ENCODE results near the gene FGFRL1.

Gene FGFRL1

GRCh38 chr4:1033840-1034551, 22.6 kb downstream of the FGFRL1 start:
- Histone ChIP-seq H3K36me3 (replicated peaks) (no peaks in the 10 kb centered on the region), H3K27ac (no peak overlapping the region), H3K27me3 (replicated peaks) (no peaks in the 10 kb centered on the region), H3K4me3 (ENCODE audit: low read depth, low read length) (no peak overlapping the region)
- no peak for TF ChIP-seq CTCF (IDR thresholded peaks at IDR 0.05; ENCODE audit: low read depth, low read length, missing control alignments)
- DNase-seq, result no peak
- in situ Hi-C loops (cut with HindIII; ENCODE audit: low pct_ligation_motif_present, low sequenced_read_pairs), result no loop called here

GRCh38 chr4:1035510-1035909, 24.1 kb downstream of the FGFRL1 start:
- no peak for TF ChIP-seq CTCF (IDR thresholded peaks at IDR 0.05; ENCODE audit: low read depth, low read length, missing control alignments)
- Histone ChIP-seq H3K36me3 (replicated peaks) (no peaks in the 10 kb centered on the region), H3K27me3 (replicated peaks) (no peaks in the 10 kb centered on the region), H3K4me3 (ENCODE audit: low read depth, low read length) (no peak overlapping the region), H3K27ac (no peak overlapping the region)
- DNase-seq, result no peak
- in situ Hi-C loops (cut with HindIII; ENCODE audit: low pct_ligation_motif_present, low sequenced_read_pairs), result no loop called here

- no peak for TF ChIP-seq CTCF (IDR thresholded peaks at IDR 0.05; ENCODE audit: low read depth, low read length, missing control alignments)
- no peaks in the 10 kb centered on the region for H3K27me3 ChIP-seq (replicated peaks)
- H3K27ac ChIP-seq, result no peak overlapping the region
- H3K36me3 ChIP-seq (replicated peaks), result no peaks in the 10 kb centered on the region
- in situ Hi-C loops (cut with HindIII; ENCODE audit: low pct_ligation_motif_present, low sequenced_read_pairs), result no loop called here
- no peak for DNase-seq
- H3K4me3 ChIP-seq (ENCODE audit: low read depth, low read length), result no peak overlapping the region
These were observed 24.7 kb downstream of the FGFRL1 start for GRCh38 chr4:1036095-1036494.

GRCh38 chr4:1036976-1037810, 25.8 kb downstream of the FGFRL1 start:
- Histone ChIP-seq H3K27ac (no peak overlapping the region), H3K27me3 (replicated peaks) (no peaks in the 10 kb centered on the region), H3K4me3 (ENCODE audit: low read depth, low read length) (no peak overlapping the region), H3K36me3 (replicated peaks) (no peaks in the 10 kb centered on the region)
- TF ChIP-seq CTCF (IDR thresholded peaks at IDR 0.05; ENCODE audit: low read depth, low read length, missing control alignments), result no peak
- DNase-seq, result no peak
- in situ Hi-C loops (cut with HindIII; ENCODE audit: low pct_ligation_motif_present, low sequenced_read_pairs), result no loop called here

GRCh38 chr4:1038948-1039492, 27.6 kb downstream of the FGFRL1 start:
- in situ Hi-C loops (cut with HindIII; ENCODE audit: low pct_ligation_motif_present, low sequenced_read_pairs), result no loop called here
- Histone ChIP-seq H3K27ac (no peak overlapping the region), H3K36me3 (replicated peaks) (no peaks in the 10 kb centered on the region), H3K27me3 (replicated peaks) (no peaks in the 10 kb centered on the region), H3K4me3 (ENCODE audit: low read depth, low read length) (no peak overlapping the region)
- no peak for DNase-seq
- no peak for TF ChIP-seq CTCF (IDR thresholded peaks at IDR 0.05; ENCODE audit: low read depth, low read length, missing control alignments)

All from brain microvascular endothelial cell (primary cell).